Tibial nerve (tissue), 4 donors: Measurements from ENCODE around the gene SLC17A2.

Source experiments
- CTCF ChIP-seq, 5 experiments: fragments of 200-600 bp in 3 of 5; fragments of 450-650 bp in 2 of 5; sonication (generic) in 3 of 5; IDR thresholded peaks; one replicate each; pipeline ENCODE4 v1.5.1; 2016 to 2019; ENCODE audit warnings: antibody characterized with exemption in 5 of 5, mild to moderate bottlenecking in 3 of 5, moderate library complexity in 2 of 5
- EP300 ChIP-seq, 2 donors: sonication (generic); formaldehyde crosslinking; IDR thresholded peaks; one replicate each; pipeline ENCODE4 v1.6.1; 2017; ENCODE audit warnings: antibody characterized with exemption in 2 of 2, mild to moderate bottlenecking in 1 of 2
- POLR2A ChIP-seq, 2 donors: fragments of 450-650 bp; IDR thresholded peaks; one replicate each; pipeline ENCODE4 v1.6.1; 2017; ENCODE audit warnings: antibody characterized with exemption in 2 of 2, mild to moderate bottlenecking in 2 of 2, moderate library complexity in 2 of 2

DNA sequence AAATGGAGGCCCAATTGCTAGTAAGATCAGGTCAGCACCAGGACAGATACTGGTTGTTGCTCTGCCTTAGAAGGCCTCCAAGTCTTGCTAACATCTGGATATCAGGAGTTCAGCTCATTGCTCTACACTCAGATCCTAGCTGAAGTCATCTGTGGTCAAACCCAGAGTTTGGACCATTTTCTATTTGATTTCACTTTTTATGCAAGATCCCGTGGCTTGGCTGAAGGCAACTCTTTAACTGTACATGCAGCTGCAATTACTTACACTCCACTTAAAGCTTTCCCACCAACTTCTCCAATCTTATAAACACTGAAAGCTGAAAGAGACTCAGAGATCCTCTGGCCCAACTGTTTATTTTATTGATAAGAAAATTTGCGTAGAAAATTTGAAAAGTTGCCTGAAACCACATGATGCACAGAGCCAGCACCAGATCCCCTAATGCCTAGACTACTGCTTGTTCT is 2.7 kb downstream of the SLC17A2 start:
- TF ChIP-seq POLR2A (IDR thresholded peaks at IDR 0.05), result no peak
- TF ChIP-seq CTCF (IDR thresholded peaks at IDR 0.05), result no peak
- TF ChIP-seq EP300 (IDR thresholded peaks at IDR 0.05), result no peak
